Esophagus squamous epithelium (tissue), 5 donors: ENCODE measurements around the gene HDAC1. TPM values are rescaled to one million over a fixed set of nuclear protein-coding genes. Genes with fewer than 3 reads are reported as not detected.
A peak's percentile ranks its signal among the peaks of the same experiment; 100 is the strongest.

Experiments
- DNase-seq: peaks from one replicate; lab custom pipeline; 2025; lab: John Stamatoyannopoulos, UW
- H3K27ac ChIP-seq, 4 donors: fragments of 200-600 bp; sonication (generic); one replicate each; pipeline ENCODE4 v1.5.1; 2016 to 2019; ENCODE audit warnings: mild to moderate bottlenecking in 1 of 4
- H3K27me3 ChIP-seq, 4 donors: fragments of 200-600 bp; sonication (generic); 1 replicate in 3 of 4; 2 replicates in 1 of 4; pipeline versions ENCODE4 v1.5.1 to v1.6.0; 2017 to 2021; ENCODE audit warnings: antibody characterized with exemption in 1 of 4
- H3K36me3 ChIP-seq, 3 donors: fragments of 200-600 bp; sonication (generic); one replicate each; pipeline ENCODE4 v1.5.1; 2016 to 2019
- H3K4me1 ChIP-seq, 3 donors: fragments of 200-600 bp; sonication (generic); one replicate each; pipeline ENCODE4 v1.5.1; 2017 to 2019
- H3K4me3 ChIP-seq, 4 donors: fragments of 200-600 bp; sonication (generic); 1 replicate in 3 of 4; 2 replicates in 1 of 4; pipeline ENCODE4 v1.5.1; 2016 to 2019; ENCODE audit warnings: mild to moderate bottlenecking in 2 of 4, moderate library complexity in 1 of 4
- H3K9me3 ChIP-seq, 3 donors: fragments of 200-600 bp; sonication (generic); one replicate each; pipeline ENCODE4 v1.5.1; 2016 to 2019
- POLR2A ChIP-seq, 4 donors: fragments of 450-650 bp; IDR thresholded peaks; one replicate each; pipeline ENCODE4 v1.6.1; 2017; ENCODE audit warnings: antibody characterized with exemption in 4 of 4, mild to moderate bottlenecking in 4 of 4, moderate library complexity in 3 of 4
- WGBS, 2 donors: methylation state at CpG; one replicate each; pipeline ENCODE4 v1.1.5; 2018; 5-methylcytosine and 5-hydroxymethylcytosine counted together
- intact Hi-C: fragments of 100-400 bp; cut with DNase I; formaldehyde crosslinking; loops from one replicate; pipeline ENCODE4 v1.15.0; 2022
- total RNA-seq, 4 donors: library from RNA; depleted of rRNA; stranded (reverse); fragments of >200 nt; gene quantifications; one replicate each; pipeline ENCODE4 v1.1.0, GENCODE V29; 2016
- TF ChIP-seq, protein P1 (sequence below), 6 experiments: fragments of 450-650 bp in 4 of 6; fragments of 200-600 bp in 2 of 6; sonication (generic) in 2 of 6; IDR thresholded peaks; one replicate each; pipeline ENCODE4 v1.5.1; 2016 to 2019; ENCODE audit warnings: antibody characterized with exemption in 6 of 6, mild to moderate bottlenecking in 4 of 6, moderate library complexity in 4 of 6
- donor health status: DM: yes; HTN: yes; CAD: no.

Gene HDAC1
- total RNA-seq, 4 donors from 2014 or later = 74.3 to 115 (median 96.0) TPM

DNA sequence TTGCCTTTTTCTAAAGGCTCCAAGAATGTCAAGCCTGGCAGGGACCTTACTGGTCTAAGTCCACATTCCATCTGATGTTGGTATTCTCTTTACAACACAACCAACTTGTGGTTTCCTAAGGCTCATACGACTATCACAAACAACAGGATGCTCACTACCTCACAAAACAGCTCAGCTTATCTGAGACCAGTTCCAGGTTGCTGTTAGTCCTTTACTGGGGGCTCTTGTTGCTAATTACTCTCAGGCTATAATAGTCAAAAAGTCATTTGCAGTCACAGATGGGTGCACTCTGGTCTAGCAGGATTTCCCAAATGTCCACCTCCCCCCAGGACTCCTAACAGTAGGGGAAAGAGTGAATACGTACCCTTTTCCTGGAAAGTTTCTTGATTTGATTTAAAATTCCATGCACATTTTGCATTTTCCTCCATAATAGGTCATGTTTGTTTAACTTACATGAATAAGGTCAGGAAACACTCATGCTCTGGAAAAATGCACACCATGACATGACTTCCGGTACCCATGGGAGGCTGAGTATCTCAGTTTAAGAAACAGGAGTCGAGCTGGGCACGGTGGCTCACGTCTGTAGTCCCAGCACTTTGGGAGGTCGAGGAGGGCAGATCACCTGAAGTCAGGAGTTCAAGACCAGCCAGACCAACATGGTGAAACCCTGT lies 24.8 kb upstream of the HDAC1 start:
- no peaks in the 10 kb centered on the region for H3K9me3 ChIP-seq
- no peak for DNase-seq
- peaks cover 0 to 10% (median 0%) of the 10 kb centered on the region in 3 donors for H3K4me1 ChIP-seq
- 39 to 78% methylated on average over 2 to 7 of the region's 7 CpGs for WGBS, 2 donors
- no peak for TF ChIP-seq POLR2A (IDR thresholded peaks at IDR 0.05)
- TF ChIP-seq, protein P1, sequence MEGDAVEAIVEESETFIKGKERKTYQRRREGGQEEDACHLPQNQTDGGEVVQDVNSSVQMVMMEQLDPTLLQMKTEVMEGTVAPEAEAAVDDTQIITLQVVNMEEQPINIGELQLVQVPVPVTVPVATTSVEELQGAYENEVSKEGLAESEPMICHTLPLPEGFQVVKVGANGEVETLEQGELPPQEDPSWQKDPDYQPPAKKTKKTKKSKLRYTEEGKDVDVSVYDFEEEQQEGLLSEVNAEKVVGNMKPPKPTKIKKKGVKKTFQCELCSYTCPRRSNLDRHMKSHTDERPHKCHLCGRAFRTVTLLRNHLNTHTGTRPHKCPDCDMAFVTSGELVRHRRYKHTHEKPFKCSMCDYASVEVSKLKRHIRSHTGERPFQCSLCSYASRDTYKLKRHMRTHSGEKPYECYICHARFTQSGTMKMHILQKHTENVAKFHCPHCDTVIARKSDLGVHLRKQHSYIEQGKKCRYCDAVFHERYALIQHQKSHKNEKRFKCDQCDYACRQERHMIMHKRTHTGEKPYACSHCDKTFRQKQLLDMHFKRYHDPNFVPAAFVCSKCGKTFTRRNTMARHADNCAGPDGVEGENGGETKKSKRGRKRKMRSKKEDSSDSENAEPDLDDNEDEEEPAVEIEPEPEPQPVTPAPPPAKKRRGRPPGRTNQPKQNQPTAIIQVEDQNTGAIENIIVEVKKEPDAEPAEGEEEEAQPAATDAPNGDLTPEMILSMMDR (IDR thresholded peaks at IDR 0.05) = no peak
- no peaks in the 10 kb centered on the region for H3K36me3 ChIP-seq
- H3K27ac ChIP-seq = peak overlapping the region in 2 of 4 donors; percentile 25 to 28
- intact Hi-C loops = no loop called here
- no peak overlapping the region for H3K4me3 ChIP-seq
- H3K27me3 ChIP-seq = no peaks in the 10 kb centered on the region

GRCh38 chr1:32269744-32270143 lies 22.1 kb upstream of the HDAC1 start:
- H3K27ac ChIP-seq = no peak overlapping the region
- TF ChIP-seq, protein P1 (IDR thresholded peaks at IDR 0.05) = no peak
- TF ChIP-seq POLR2A (IDR thresholded peaks at IDR 0.05) = no peak
- no peaks in the 10 kb centered on the region for H3K36me3 ChIP-seq
- peaks cover 0 to 22% (median 0%) of the 10 kb centered on the region in 4 donors for H3K27me3 ChIP-seq
- intact Hi-C loops = no loop called here
- no peaks in the 10 kb centered on the region for H3K9me3 ChIP-seq
- peaks cover 0 to 13% (median 0%) of the 10 kb centered on the region in 3 donors for H3K4me1 ChIP-seq
- no peak for DNase-seq
- H3K4me3 ChIP-seq = no peak overlapping the region

GRCh38 chr1:32272557-32273390 lies 19.1 kb upstream of the HDAC1 start:
- TF ChIP-seq, protein P1 (IDR thresholded peaks at IDR 0.05) = peak in 1 of 6 experiments; percentile 33
- TF ChIP-seq POLR2A (IDR thresholded peaks at IDR 0.05) = no peak
- H3K27ac ChIP-seq = no peak overlapping the region
- WGBS, 2 donors = 63 to 70% methylated on average over 7 of the region's 7 CpGs

GRCh38 chr1:32273391-32274208 lies 18.3 kb upstream of the HDAC1 start:
- intact Hi-C loops = no loop called here
- Histone ChIP-seq H3K36me3 (no peaks in the 10 kb centered on the region), H3K4me3 (no peak overlapping the region), H3K27me3 (peaks cover 0 to 43% (median 4%) of the 10 kb centered on the region in 4 donors), H3K4me1 (peaks cover 0 to 13% (median 0%) of the 10 kb centered on the region in 3 donors), H3K9me3 (no peaks in the 10 kb centered on the region), H3K27ac (no peak overlapping the region)
- DNase-seq = no peak
- 37 to 41% methylated on average over 9 to 10 of the region's 10 CpGs for WGBS, 2 donors
- TF ChIP-seq POLR2A (IDR thresholded peaks at IDR 0.05) = no peak
- TF ChIP-seq, protein P1 (IDR thresholded peaks at IDR 0.05) = no peak

More at GRCh38 chr1:32272557-32273390, 19.1 kb upstream of the HDAC1 start:
- no peaks in the 10 kb centered on the region for H3K9me3 ChIP-seq
- no peak overlapping the region for H3K4me3 ChIP-seq
- H3K36me3 ChIP-seq = no peaks in the 10 kb centered on the region
- peaks cover 0 to 13% (median 0%) of the 10 kb centered on the region in 3 donors for H3K4me1 ChIP-seq
- intact Hi-C loops = no loop called here
- DNase-seq = no peak
- peaks cover 0 to 43% (median 4%) of the 10 kb centered on the region in 4 donors for H3K27me3 ChIP-seq
